OCI-M1 (cell line): ENCODE measurements around the gene TMEM259.

Experiments used
- DNase-seq: peaks from one replicate; lab custom pipeline; 2025; lab: John Stamatoyannopoulos, UW

Gene TMEM259

DNA sequence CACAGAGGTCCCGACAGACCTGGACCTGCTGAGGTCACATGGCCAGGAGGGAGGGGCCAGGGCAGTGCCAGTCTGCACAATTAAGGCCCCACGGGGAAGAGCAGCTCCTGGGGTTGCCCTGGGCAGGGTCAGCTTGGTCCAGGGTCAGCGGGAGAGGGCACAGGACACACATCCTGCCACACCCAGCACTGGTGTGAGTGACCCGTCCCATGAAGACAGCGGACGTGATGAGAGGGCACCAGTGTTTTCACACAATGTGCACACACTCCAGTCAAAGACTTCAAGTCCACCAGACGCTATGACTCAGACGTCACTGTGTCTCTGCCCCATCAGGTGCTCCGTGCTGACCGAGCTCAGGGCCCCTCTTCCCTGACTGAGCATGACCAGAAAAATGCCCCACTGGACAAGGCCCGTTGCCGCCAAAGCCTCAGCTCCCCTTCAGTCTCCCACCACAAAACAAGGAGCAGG lies 4.2 kb downstream of the TMEM259 start:
- DNase-seq = no peak

- DNase-seq = no peak
Observed at GRCh38 chr19:1015782-1016646, 4.9 kb downstream of the TMEM259 start.

- no peak for DNase-seq
Observed at GRCh38 chr19:1015061-1015781, 5.7 kb downstream of the TMEM259 start.

DNA sequence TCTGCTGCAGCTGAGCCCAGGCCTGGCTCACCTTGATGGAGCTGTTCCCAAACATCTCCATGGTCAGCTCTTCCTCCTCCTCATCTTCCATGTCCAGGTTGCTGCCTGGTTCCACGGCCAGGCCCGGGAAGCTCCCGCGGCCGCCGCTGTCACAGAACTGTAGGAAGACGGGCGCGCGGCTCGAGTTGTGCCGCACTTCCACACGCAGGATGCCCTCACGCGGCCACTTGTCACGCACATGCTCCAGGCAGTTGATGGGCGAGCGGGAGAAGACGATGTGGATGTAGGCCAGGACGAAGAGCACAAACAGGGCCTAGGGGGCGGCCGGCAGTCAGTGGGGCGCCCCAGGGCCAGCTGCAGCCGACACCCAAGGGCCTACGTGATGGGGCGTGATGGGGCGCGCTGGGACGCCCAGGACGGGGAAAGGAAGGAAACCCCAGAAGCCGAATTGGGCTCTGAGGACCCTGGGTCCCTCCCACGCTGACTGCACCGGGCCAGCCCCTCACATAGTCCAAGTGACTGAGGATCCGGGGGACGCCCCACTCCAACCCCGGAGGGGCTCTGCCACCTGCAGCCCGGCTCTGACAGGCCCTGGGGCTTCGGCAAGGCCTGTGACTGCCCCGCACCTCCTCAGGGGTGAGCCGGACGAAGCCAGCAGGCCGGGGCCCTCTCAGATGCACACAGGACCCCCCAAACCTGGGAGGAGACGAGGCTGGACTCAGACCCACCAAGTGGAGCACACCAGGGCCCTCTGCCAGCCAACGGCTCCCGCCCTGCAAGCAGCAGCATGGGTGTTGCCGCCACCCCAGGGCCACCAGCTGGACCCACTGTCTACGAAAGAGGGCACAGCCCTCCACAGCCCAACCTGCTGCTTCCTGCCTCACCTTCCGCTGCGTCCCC lies 6.5 kb downstream of the TMEM259 start:
- no peak for DNase-seq

- no peak for DNase-seq
Observed at GRCh38 chr19:1013218-1013617, 7.7 kb downstream of the TMEM259 start.

GRCh38 chr19:1012334-1012733 lies 8.6 kb downstream of the TMEM259 start:
- DNase-seq = no peak

DNA sequence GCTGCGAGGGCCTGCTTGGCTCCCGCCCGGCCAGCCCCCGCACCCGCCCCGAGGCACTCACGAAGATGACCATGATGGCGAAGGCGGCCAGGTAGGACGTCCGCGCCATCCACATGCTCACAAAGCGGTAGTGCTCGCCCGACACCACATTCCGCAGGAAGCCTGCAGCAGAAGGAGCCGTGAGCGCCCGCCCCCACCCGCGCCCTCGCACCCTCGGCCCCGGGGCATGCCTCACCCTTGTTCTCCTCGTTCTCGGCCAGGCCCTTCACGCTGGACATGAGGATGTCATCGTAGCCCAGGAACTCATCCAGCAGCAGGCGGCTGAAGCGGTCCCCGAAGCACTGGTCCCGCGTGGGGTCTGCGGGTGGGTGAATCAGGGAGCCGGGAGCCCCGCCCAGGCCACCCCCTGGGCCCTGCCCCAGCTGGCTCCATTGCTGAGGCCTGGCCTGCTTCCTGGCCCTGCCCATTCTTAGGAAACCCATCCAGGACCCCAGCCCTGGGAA lies 9.0 kb downstream of the TMEM259 start:
- DNase-seq = no peak

- no peak for DNase-seq
Observed at GRCh38 chr19:1010586-1011510, 10.1 kb downstream of the TMEM259 start.

- no peak for DNase-seq
Observed at GRCh38 chr19:1009981-1010538, 10.9 kb downstream of the TMEM259 start.

GRCh38 chr19:1009041-1009980 lies 11.6 kb downstream of the TMEM259 start:
- no peak for DNase-seq

DNA sequence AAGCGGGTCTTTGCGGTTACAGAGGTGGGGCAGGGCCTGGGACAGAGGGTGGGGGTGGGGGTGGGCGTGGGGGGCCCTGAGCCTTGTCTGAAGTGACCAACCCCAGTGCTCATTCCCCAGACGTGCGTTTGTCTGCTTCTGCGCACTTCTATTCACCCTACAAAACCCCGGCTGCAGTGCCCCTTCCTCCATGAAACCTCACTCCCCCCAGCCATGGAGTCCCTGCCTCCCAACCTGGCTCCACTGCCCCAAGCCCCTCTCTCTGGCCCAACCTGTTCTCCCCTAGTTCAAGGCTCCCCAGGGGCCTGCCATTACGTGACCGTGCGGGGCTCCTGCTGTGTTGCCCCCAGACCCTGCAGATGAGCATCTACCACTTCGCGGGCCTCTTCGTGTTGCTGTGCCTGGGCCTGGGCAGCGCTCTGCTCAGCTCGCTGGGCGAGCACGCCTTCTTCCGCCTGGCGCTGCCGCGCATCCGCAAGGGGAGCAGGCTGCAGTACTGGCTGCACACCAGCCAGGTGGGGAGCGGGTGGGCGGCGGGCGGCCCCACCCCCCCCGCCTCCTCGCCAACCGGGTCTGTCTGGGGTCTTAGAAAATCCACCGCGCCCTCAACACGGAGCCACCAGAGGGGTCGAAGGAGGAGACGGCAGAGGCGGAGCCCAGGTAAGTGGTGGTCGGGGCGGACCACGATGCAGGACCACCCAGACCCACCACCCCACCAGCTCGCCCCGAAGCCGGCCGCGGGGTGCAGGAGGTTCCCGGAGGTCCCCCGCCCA lies 12.5 kb downstream of the TMEM259 start:
- no peak for DNase-seq

GRCh38 chr19:1007399-1008251 lies 13.3 kb downstream of the TMEM259 start:
- no peak for DNase-seq

GRCh38 chr19:1006711-1007398 lies 14.1 kb downstream of the TMEM259 start:
- no peak for DNase-seq

DNA sequence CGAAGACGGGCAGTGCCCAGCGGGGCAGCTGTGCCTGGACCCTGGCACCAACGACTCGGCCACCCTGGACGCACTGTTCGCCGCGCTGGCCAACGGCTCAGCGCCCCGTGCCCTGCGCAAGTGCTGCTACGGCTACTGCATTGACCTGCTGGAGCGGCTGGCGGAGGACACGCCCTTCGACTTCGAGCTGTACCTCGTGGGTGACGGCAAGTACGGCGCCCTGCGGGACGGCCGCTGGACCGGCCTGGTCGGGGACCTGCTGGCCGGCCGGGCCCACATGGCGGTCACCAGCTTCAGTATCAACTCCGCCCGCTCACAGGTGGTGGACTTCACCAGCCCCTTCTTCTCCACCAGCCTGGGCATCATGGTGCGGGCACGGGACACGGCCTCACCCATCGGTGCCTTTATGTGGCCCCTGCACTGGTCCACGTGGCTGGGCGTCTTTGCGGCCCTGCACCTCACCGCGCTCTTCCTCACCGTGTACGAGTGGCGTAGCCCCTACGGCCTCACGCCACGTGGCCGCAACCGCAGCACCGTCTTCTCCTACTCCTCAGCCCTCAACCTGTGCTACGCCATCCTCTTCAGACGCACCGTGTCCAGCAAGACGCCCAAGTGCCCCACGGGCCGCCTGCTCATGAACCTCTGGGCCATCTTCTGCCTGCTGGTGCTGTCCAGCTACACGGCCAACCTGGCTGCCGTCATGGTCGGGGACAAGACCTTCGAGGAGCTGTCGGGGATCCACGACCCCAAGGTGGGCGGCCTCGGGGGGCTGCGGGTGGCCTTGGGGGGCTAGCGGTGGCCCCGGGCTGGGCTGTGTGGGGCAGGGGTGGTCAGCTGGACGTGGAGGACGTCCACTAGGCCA lies 15.9 kb downstream of the TMEM259 start:
- DNase-seq = no peak

DNA sequence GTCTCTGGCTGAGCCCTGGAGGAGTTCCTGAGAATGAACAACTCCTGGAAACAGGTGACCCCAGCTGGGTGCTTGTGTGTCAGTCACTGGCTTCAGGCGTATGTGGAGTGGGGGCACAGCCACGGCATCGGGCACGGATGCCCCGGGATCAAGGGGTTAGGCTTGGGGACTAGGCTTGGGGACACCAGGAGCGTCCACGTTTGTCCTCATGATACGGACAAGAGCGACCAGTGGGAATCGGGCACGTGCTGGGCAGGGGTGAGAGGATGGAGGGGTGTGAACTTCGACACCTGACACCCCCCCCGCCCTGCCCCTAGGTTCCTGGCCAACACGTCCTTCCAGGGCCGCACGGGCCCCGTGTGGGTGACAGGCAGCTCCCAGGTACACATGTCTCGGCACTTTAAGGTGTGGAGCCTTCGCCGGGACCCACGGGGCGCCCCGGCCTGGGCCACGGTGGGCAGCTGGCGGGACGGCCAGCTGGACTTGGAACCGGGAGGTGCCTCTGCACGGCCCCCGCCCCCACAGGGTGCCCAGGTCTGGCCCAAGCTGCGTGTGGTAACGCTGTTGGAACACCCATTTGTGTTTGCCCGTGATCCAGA lies 16.6 kb downstream of the TMEM259 start:
- DNase-seq = no peak

GRCh38 chr19:1003283-1003682 lies 17.6 kb downstream of the TMEM259 start:
- DNase-seq = no peak
